PC-3 (cell line): ENCODE results near the gene PLCXD1. TPM values are rescaled to one million over a fixed set of nuclear protein-coding genes. Genes with fewer than 3 reads are reported as not detected.

Source experiments
- ATAC-seq: fragments of 200-7000 bp; cut with Tn5 transposase; 2 replicates; pipeline ENCODE4 v1.9.1; 2020; ENCODE audit warnings: mild to moderate bottlenecking, moderate library complexity
- BruUV-seq: library from RNA; stranded (reverse); fragments of 400-500 nt; replicated peaks from 2 replicates; lab custom pipeline; 2021; lab: Mats Ljungman, UMichigan
- CTCF ChIA-PET: fragments of 300-600 bp; sonication (Branson Sonifier 250); formaldehyde crosslinking; loops from one replicate; lab custom pipeline; 2022; ENCODE audit warnings: antibody characterized with exemption; lab: Charles Lee
- POLR2A ChIA-PET: fragments of 300-600 bp; sonication (Branson Sonifier 250); formaldehyde crosslinking; loops from one replicate; lab custom pipeline; 2022; ENCODE audit warnings: antibody characterized with exemption; ENCODE audit not compliant: unreplicated experiment; lab: Charles Lee
- DNase-seq: peaks from one replicate; pipeline ENCODE4 v3.0.0-alpha.2; 2015
- H2AFZ ChIP-seq: fragments of 300-600 bp; sonication (generic); 2 replicates; pipeline ENCODE4 v1.6.0; 2016; ENCODE audit warnings: antibody characterized with exemption, low read length
- H3F3A ChIP-seq: fragments of 300-600 bp; sonication (generic); one replicate; pipeline ENCODE4 v1.6.0; 2017; ENCODE audit warnings: antibody characterized with exemption, low read length, control low read depth, mild to moderate bottlenecking; ENCODE audit not compliant: unreplicated experiment
- H3K27ac ChIP-seq: fragments of 300-600 bp; sonication (generic); 2 replicates; pipeline ENCODE4 v1.5.1; 2016; ENCODE audit warnings: mild to moderate bottlenecking, low read length
- H3K27me3 ChIP-seq: fragments of 300-600 bp; sonication (generic); 2 replicates; pipeline ENCODE4 v1.6.1; 2016; ENCODE audit warnings: low read length, mixed read lengths
- H3K36me3 ChIP-seq: fragments of 300-600 bp; sonication (generic); 2 replicates; pipeline ENCODE4 v1.6.1; 2016; ENCODE audit warnings: low read depth, mixed run types, low read length, mixed read lengths
- H3K4me1 ChIP-seq: fragments of 300-600 bp; sonication (generic); 2 replicates; pipeline ENCODE4 v1.5.1; 2016; ENCODE audit warnings: low read length; ENCODE audit not compliant: insufficient read depth
- H3K4me2 ChIP-seq: fragments of 300-600 bp; sonication (generic); 2 replicates; pipeline ENCODE4 v1.6.0; 2016; ENCODE audit warnings: low read length
- H3K4me3 ChIP-seq: fragments of 300-600 bp; sonication (generic); 2 replicates; pipeline ENCODE4 v1.5.1; 2016; ENCODE audit warnings: mild to moderate bottlenecking, low read length, mixed read lengths
- H3K79me2 ChIP-seq: fragments of 300-600 bp; sonication (generic); 2 replicates; pipeline ENCODE4 v1.6.1; 2017; ENCODE audit warnings: low read length, mixed read lengths
- H3K9ac ChIP-seq: fragments of 300-600 bp; sonication (generic); 2 replicates; pipeline ENCODE4 v1.6.0; 2016; ENCODE audit warnings: mild to moderate bottlenecking, low read length
- H3K9me2 ChIP-seq: fragments of 300-600 bp; sonication (generic); replicated peaks from 2 replicates; pipeline ENCODE4 v1.6.1; 2016; ENCODE audit warnings: mixed run types, low read length, mixed read lengths
- H3K9me3 ChIP-seq: fragments of 300-600 bp; sonication (generic); 2 replicates; pipeline ENCODE4 v1.6.1; 2016; ENCODE audit warnings: low read length, mixed read lengths
- H4K20me1 ChIP-seq: fragments of 300-600 bp; sonication (generic); 2 replicates; pipeline ENCODE4 v1.6.1; 2016; ENCODE audit warnings: low read length, mixed read lengths
- EZH2 ChIP-seq: fragments of 300-600 bp; sonication (generic); IDR thresholded peaks from one replicate; pipeline ENCODE4 v1.6.1; 2017; ENCODE audit warnings: antibody characterized with exemption, mild to moderate bottlenecking, low read length; ENCODE audit not compliant: unreplicated experiment
- EZH2phosphoT487 ChIP-seq: fragments of 300-600 bp; sonication (generic); IDR thresholded peaks from 2 replicates; pipeline ENCODE4 v1.6.1; 2018; ENCODE audit warnings: mild to moderate bottlenecking, antibody characterized with exemption, low read length, borderline replicate concordance
- intact Hi-C: fragments of 100-400 bp; cut with micrococcal nuclease; formaldehyde crosslinking; loops from 2 replicates; pipeline ENCODE4 v1.9.0; 2023
- total RNA-seq: library from RNA; depleted of rRNA; stranded (reverse); fragments of >200 nt; gene quantifications from 2 replicates; pipeline ENCODE4 v1.2.3, GENCODE V29; 2014
- TF ChIP-seq, protein P1 (sequence below): fragments of 300-600 bp; sonication (generic); conservative IDR thresholded peaks from 2 replicates; pipeline ENCODE4 v1.5.1; 2017; ENCODE audit warnings: antibody characterized with exemption, low read depth, mild to moderate bottlenecking, low read length

Gene PLCXD1
- total RNA-seq, 1 experiment from 2014 or later, result 25.7 TPM

DNA sequence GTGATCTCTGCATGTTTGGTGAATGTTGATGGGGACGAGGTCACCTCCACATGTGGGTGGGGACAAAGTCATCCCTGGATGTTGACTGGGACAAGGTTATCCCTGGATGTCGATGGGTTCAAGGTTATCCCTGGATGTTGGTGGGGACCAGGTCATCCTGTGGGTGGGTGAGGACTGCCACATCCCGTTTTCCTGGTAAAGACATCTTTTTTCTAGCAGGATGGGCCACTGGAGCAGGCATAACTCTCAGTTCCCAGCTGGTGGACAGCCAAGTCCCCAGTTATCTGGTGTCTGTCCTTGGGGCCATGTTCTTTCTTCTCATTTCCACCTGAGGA is 28.3 kb upstream of the PLCXD1 start:
- Histone ChIP-seq H3K27me3 (no peaks in the 10 kb centered on the region), H3K4me1 (no peaks in the 10 kb centered on the region), H3K4me2 (no peak overlapping the region), H3K9ac (no peak overlapping the region), H3K27ac (no peak overlapping the region), H3K9me3 (no peaks in the 10 kb centered on the region), H3F3A (no peaks in the 10 kb centered on the region), H3K36me3 (no peaks in the 10 kb centered on the region), H3K4me3 (no peak overlapping the region), H2AFZ (no peak overlapping the region), H4K20me1 (no peaks in the 10 kb centered on the region), H3K79me2 (no peaks in the 10 kb centered on the region), H3K9me2 (no peaks in the 10 kb centered on the region)
- intact Hi-C loops, result no loop called here
- no peak for TF ChIP-seq EZH2
- no peak for TF ChIP-seq EZH2phosphoT487
- TF ChIP-seq, protein P1, sequence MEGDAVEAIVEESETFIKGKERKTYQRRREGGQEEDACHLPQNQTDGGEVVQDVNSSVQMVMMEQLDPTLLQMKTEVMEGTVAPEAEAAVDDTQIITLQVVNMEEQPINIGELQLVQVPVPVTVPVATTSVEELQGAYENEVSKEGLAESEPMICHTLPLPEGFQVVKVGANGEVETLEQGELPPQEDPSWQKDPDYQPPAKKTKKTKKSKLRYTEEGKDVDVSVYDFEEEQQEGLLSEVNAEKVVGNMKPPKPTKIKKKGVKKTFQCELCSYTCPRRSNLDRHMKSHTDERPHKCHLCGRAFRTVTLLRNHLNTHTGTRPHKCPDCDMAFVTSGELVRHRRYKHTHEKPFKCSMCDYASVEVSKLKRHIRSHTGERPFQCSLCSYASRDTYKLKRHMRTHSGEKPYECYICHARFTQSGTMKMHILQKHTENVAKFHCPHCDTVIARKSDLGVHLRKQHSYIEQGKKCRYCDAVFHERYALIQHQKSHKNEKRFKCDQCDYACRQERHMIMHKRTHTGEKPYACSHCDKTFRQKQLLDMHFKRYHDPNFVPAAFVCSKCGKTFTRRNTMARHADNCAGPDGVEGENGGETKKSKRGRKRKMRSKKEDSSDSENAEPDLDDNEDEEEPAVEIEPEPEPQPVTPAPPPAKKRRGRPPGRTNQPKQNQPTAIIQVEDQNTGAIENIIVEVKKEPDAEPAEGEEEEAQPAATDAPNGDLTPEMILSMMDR, result no peak
- POLR2A ChIA-PET, result no interaction called here
- no peak for ATAC-seq
- no peak for DNase-seq
- BruUV-seq, result no TSS peak
- CTCF ChIA-PET, result no interaction called here

- Histone ChIP-seq H3K9me2 (no peaks in the 10 kb centered on the region), H3F3A (no peaks in the 10 kb centered on the region), H3K9ac (no peak overlapping the region), H3K27me3 (no peaks in the 10 kb centered on the region), H3K4me3 (no peak overlapping the region), H3K4me1 (no peaks in the 10 kb centered on the region), H3K4me2 (no peak overlapping the region), H2AFZ (no peak overlapping the region), H3K79me2 (no peaks in the 10 kb centered on the region), H3K36me3 (no peaks in the 10 kb centered on the region), H4K20me1 (no peaks in the 10 kb centered on the region), H3K9me3 (no peaks in the 10 kb centered on the region), H3K27ac (no peak overlapping the region)
- intact Hi-C loops, result no loop called here
- no peak for ATAC-seq
- POLR2A ChIA-PET, result no interaction called here
- no peak for DNase-seq
- CTCF ChIA-PET, result no interaction called here
- no TSS peak for BruUV-seq
- TF ChIP-seq EZH2phosphoT487, result no peak
- TF ChIP-seq, protein P1, result no peak
Measured at GRCh38 chrX:253451-254297, 27.5 kb upstream of the PLCXD1 start.

DNA sequence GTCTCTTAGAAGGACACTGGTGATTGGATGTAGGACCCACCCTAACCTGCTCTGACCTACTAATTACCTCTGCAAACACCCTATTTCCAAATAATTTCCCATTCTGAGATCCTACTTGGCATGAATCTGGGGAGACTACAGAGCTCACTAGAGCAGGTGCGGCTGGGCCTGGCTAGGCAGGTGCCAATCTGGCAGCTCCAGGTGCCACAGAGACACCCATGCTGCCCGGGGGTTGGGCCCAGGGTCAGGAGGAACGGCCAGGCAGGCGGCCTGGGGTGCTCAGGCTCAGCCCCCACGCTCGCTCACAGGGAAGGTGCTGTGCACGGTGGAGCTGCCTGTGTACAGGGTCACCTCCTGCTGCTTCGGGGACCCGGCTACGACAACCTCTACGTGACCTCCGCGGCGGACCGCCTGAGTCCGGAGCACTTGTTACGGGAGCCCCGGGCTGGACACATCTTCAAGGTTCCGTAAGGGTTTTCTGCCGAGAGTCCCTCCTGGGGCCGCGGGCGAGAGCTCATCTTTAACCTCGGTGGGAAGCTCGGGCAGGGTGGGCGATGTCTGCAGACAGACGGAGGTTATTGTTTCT is 26.5 kb upstream of the PLCXD1 start:
- H3K9me2 ChIP-seq, result no peaks in the 10 kb centered on the region
- H3K27ac ChIP-seq, result no peak overlapping the region
- H4K20me1 ChIP-seq, result no peaks in the 10 kb centered on the region
- no peaks in the 10 kb centered on the region for H3K9me3 ChIP-seq
- H3K4me3 ChIP-seq, result no peak overlapping the region
- no peak overlapping the region for H2AFZ ChIP-seq
- CTCF ChIA-PET, result no interaction called here
- H3K4me2 ChIP-seq, result no peak overlapping the region
- no peaks in the 10 kb centered on the region for H3K79me2 ChIP-seq
- no peaks in the 10 kb centered on the region for H3F3A ChIP-seq
- TF ChIP-seq EZH2phosphoT487 (no peak), EZH2 (no peak)
- TF ChIP-seq, protein P1, result no peak
- no peak for ATAC-seq
- BruUV-seq, result no TSS peak
- intact Hi-C loops, result no loop called here
- H3K36me3 ChIP-seq, result no peaks in the 10 kb centered on the region
- no peaks in the 10 kb centered on the region for H3K4me1 ChIP-seq
- POLR2A ChIA-PET, result no interaction called here
- no peaks in the 10 kb centered on the region for H3K27me3 ChIP-seq
- no peak overlapping the region for H3K9ac ChIP-seq
- no peak for DNase-seq
